HG02623 (cell line): ENCODE data around the gene PPP1R36.
"Not testable (repeated sequence)": the region's sequence is repeated elsewhere in the genome, so short reads cannot be mapped to it uniquely, and the experiment has no call there.

Experiments
- ATAC-seq: cut with Tn5 transposase; IDR thresholded peaks from one replicate; pipeline ENCODE4 v1.9.1; 2021; ENCODE audit warnings: moderate library complexity; ENCODE audit not compliant: unreplicated experiment

PPP1R36 gene

DNA sequence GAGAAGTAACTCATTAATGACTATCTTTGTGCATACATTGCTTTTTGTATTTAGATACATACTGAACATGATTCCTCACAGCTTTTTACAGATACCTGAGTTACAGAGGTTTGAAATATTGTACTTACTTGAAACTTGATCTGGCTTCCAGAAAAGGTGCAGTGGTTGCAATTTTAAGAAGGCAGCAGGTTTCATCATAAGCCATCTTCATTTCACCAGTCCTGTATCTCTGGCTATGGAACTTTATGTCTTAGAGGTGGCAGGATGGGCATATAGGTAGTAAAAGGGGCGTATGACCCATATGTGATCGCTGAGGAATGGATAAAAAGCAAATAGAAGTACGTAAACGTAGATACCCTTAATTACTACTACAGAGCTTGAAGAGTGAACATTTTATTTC, 31.5 kb upstream of the PPP1R36 start:
- no peak for ATAC-seq

DNA sequence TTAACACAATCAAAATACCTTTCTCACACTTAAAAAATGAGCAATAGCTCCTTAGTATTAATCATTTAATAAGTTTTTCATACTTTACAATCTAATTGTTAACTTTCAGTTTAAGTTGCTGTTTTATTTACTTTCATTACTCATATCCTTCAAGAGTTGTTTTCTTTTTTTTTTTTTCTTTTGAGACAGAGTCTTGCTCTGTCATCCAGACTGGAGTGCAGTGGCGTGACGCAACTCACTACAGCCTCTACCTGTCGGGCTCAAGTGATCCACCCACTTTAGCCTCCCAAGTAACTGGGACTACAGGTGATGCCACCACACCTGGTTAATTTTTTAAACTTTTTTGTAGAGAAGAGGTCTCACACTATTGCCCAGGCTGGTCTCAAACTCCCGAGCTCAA, 29.1 kb upstream of the PPP1R36 start:
- no peak for ATAC-seq

DNA sequence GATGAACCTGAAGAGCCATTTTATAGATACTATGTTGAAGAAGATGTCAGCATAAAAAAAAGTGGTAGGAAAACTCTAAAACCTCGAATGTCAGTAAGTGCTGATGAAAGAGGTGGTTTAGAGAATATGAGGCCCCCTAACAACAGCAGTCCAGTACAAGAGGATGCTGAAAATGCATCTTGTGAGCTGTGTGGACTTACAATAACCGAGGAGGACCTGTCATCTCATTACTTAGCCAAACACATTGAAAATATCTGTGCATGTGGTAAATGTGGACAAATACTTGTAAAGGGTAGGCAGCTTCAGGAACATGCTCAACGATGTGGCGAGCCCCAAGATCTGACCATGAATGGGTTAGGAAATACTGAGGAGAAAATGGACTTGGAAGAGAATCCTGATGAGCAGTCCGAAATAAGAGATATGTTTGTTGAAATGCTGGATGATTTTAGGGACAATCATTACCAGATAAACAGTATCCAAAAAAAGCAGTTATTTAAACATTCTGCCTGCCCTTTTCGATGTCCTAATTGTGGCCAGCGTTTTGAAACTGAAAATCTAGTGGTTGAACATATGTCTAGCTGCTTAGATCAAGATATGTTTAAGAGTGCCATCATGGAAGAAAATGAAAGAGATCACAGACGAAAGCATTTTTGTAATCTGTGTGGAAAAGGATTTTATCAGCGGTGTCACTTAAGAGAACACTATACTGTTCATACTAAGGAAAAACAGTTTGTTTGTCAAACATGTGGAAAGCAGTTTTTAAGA, 27.0 kb upstream of the PPP1R36 start:
- no peak for ATAC-seq

DNA sequence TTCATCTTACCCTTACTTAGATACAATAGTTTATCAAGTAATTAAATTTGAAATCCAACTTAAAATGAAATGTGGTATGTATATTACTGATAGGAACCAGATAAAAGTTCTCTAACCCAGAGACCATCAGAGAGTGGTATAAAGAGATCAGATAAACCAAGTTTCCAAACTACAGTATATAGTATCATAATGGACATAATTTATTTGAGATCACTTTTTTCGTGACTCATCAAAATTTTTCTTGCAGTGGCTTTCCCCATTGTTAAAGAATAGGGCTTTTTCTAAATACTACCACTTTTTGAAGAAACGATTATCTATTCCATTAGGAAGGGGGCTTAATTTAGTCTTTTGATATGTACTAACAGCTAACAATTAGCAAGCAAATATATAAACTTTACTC, 24.4 kb upstream of the PPP1R36 start:
- ATAC-seq: no peak

DNA sequence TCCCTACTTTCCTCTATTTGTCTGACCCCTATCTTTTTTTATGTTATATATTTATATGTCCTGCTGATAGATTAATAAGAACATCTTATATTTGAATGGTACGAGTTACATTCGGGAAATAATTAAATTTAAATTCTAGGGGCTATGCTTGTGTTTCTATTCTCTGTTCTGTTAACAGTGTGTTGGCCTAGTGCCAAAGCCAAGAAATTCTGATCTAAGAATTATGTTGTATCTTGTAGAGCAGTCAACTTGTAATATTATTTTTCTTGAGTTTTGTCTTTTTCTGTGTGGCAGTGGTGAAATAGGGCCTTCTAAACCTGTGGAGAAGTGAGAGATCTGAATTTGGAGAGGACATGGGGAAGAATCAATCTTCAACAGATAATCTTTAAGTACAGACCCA, 18.2 kb upstream of the PPP1R36 start:
- ATAC-seq: no peak

DNA sequence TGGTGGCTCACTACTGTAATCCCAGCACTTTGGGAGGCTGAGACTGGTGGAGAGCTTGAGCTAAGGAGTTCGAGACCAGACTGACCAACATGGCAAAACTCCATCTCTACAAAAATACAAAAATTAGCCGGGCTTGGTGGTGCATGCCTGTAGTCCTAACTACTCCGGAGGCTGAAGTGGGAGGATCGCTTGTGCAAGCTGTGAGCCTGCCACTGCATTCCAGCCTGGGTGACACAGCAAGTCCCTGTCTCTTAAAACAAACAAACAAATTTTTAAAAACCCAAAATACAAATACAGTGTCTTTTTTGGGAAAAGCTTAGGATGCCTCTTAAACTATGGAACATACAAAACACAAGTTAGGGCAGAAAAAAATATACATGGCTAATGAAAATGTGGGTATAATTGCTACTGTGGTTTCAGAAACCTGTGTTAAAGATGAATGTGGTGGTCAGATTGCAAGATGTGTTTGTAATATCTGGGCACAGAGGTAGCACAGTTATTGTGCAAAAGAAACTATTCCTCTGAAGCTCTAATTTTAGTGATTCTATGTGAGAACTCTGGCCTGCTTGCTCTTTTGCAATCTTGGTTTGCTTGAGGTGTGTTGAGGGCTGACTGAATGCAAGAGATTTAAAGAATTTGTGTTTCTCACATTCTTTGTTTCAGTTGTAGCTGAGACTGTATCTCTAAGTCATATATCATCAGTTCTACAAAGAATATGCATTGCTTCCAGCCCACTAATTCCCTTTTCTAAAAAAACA, 13.1 kb upstream of the PPP1R36 start:
- ATAC-seq: no peak

DNA sequence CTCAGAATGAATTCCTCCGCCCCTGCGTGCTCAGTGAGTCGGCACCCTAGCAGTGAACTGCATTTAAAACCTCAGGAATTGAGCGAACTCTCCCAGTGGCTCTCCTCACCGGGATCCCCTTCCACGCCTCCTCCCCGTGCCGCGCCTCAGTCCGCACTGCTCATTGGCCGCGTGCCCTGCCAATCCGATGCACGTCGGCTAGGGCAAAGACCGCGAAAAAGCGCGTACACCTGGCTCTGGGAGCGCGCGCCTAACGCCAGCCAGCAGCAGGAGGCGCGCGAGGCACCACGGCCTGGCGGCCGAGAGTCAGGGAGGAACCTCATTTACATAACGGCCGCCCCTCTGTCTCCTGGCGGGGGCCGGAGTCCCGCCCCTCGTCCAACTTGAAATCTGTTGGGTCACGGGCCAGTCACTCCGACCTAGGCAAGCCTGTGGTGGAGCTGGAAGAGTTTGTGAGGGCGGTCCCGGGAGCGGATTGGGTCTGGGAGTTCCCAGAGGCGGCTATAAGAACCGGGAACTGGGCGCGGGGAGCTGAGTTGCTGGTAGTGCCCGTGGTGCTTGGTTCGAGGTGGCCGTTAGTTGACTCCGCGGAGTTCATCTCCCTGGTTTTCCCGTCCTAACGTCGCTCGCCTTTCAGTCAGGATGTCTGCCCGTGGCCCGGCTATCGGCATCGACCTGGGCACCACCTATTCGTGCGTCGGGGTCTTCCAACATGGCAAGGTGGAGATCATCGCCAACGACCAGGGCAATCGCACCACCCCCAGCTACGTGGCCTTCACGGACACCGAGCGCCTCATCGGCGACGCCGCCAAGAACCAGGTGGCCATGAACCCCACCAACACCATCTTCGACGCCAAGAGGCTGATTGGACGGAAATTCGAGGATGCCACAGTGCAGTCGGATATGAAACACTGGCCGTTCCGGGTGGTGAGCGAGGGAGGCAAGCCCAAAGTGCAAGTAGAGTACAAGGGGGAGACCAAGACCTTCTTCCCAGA, 9.3 kb upstream of the PPP1R36 start, which contains the start of gene HSPA2:
HSPA2 (plus strand) TSS at position 534 of the 995 bp plus-strand sequence; CDS start at position 643, 109 bp downstream.
- peak; percentile 96 for ATAC-seq

DNA sequence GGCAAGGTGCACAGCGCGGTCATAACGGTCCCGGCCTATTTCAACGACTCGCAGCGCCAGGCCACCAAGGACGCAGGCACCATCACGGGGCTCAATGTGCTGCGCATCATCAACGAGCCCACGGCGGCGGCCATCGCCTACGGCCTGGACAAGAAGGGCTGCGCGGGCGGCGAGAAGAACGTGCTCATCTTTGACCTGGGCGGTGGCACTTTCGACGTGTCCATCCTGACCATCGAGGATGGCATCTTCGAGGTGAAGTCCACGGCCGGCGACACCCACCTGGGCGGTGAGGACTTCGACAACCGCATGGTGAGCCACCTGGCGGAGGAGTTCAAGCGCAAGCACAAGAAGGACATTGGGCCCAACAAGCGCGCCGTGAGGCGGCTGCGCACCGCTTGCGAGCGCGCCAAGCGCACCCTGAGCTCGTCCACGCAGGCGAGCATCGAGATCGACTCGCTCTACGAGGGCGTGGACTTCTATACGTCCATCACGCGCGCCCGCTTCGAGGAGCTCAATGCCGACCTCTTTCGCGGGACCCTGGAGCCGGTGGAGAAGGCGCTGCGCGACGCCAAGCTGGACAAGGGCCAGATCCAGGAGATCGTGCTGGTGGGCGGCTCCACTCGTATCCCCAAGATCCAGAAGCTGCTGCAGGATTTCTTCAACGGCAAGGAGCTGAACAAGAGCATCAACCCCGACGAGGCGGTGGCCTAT, 8.3 kb upstream of the PPP1R36 start:
- no peak for ATAC-seq

DNA sequence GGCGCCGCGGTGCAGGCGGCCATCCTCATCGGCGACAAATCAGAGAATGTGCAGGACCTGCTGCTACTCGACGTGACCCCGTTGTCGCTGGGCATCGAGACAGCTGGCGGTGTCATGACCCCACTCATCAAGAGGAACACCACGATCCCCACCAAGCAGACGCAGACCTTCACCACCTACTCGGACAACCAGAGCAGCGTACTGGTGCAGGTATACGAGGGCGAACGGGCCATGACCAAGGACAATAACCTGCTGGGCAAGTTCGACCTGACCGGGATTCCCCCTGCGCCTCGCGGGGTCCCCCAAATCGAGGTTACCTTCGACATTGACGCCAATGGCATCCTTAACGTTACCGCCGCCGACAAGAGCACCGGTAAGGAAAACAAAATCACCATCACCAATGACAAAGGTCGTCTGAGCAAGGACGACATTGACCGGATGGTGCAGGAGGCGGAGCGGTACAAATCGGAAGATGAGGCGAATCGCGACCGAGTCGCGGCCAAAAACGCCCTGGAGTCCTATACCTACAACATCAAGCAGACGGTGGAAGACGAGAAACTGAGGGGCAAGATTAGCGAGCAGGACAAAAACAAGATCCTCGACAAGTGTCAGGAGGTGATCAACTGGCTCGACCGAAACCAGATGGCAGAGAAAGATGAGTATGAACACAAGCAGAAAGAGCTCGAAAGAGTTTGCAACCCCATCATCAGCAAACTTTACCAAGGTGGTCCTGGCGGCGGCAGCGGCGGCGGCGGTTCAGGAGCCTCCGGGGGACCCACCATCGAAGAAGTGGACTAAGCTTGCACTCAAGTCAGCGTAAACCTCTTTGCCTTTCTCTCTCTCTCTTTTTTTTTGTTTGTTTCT, 7.6 kb upstream of the PPP1R36 start:
- ATAC-seq: no peak

DNA sequence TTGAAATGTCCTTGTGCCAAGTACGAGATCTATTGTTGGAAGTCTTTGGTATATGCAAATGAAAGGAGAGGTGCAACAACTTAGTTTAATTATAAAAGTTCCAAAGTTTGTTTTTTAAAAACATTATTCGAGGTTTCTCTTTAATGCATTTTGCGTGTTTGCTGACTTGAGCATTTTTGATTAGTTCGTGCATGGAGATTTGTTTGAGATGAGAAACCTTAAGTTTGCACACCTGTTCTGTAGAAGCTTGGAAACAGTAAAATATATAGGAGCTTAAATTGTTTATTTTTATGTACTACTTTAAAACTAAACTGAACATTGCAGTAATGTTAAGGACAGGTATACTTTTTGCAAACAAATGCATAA, 6.9 kb upstream of the PPP1R36 start:
- no peak for ATAC-seq

DNA sequence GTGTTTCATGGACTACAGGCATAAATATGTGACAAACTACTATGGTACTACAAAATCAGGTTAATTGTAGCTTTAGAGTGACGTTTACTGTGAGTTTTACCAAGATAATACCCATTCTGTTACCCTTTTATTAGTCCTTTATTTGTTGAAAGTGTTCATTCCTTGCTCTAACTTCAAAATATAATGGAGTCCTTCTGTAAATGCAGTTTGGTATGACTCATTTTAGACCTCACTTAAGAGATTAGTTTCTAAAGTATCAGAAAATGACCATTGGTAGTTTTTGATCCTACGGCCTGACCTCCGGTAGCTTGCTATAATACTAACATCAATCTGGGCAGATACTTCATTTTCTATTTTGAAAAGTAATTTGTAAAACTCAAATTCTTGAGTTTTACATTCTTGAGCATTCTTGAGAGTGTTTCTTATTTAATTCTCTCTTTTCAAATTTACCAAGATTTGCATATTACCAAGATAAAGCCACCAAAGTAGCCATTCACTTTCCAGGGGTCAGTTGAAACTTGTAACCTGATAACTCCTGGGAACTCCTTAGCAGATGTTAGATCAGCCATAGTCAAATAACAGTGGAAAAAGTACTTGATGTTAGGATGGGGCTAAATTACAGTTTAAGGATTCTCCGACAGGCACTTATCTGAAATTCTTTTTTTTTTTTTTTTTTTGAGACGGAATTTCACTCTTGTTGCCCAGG, 5.0 kb upstream of the PPP1R36 start:
- no peak for ATAC-seq

DNA sequence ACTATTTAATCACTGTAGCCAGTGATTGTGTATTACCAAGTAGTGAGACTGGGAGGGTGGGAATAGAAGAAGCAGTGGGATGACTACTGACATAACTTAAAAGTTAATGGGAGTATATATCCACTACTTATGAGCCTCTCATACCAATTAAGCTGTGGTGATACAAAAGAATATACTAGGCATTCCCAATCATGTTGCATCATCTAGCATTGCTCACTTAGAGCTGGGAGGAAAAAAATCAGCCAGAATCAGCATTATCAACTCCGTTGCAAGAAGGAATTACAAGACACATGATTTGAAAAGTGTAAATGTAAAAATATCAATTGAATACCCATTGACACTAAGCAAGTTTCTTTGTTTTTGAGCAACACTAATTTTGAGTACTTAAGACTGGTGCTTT, 745 bp upstream of the PPP1R36 start:
- no peak for ATAC-seq

DNA sequence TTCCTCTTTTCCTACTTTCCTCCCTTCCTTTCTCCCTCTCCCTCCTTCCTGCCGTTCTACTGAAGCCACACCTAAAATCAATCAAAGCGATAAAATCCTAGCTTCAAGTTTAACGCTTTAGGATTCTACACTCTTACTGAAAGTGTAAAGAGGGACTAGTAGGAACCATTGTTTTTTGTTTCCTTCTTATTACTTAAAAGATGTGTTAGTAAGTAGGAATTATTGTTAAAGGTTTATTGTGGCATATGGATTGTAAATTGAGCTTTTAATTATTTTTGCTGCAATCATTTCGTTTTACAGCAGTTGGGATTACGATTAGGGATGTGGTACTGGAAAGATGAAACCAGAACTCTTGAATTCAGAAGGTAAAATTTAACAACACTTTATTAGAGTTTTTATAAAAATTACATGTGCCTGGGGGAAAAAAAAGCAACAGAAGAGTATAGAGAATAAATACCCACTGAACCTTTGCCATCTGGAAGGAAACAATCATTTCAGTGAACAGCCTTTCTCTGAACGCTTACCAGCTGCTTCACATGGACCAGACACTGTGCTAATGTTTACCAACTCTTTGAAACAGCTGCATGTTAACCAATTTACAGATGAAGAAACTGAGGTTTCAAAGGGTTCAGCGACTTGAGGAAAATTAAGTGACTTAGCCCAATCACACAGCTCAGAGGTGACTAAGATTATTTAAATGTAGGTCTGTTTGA, 1.0 kb downstream of the PPP1R36 start:
- ATAC-seq: no peak

DNA sequence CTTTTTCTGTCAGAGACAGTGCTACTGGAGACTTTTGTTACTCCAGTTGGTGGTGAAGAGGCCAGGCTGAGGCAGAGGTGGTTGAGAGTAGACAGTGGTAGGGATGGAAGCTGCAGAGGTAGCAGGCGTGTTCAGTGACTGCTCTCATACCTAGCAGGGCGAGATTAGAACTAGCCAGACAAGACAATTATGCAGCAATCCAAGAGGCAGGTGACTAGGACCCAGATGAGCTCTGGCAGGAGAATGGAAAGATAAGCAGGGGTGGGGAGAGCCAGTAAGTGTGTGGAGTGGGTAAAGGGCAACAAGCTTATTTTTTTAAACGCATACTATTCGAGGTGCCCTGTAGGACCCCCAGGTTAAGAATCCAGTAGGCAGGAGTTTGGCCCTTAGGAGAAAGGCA, 4.8 kb downstream of the PPP1R36 start:
- ATAC-seq: no peak

DNA sequence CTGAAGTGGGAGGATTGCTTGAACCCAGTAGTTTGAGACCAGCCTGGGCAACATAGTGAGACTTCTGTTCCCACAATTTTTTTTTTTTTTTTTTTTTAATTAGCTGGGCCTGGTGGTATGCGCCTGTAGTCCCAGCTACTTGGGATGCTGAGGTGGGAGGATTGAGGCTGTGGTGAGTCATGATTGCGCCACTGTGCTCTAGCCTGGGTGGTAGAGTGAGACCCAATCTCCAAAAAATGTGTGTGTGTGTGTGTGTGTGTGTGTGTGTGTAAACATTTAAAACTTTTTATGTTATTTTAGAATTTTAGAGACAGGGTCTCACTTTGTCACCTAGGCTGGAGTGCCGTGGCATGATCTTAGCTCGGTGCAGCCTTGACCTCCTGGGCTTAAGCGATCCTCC, 6.8 kb downstream of the PPP1R36 start:
- no peak for ATAC-seq

DNA sequence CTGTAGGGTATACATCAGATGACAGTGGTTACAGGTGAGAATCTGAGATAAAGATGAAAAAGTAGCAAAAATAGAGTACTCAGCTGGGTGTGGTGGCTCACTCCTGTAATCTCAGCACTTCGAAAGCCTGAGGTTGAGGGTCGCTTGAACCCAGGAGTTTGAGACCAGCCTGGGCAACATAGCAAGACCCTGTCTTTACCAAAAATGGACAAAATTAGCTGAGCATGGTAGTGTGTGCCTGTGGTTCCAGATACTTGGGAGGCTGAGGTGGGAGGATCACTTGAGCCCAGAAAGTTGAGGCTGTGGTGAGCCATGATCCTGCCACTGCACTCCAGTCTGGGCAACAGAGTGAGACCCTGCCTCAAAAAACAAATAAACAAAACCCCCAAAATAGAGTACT, 8.5 kb downstream of the PPP1R36 start:
- ATAC-seq: not testable (repeated sequence)

DNA sequence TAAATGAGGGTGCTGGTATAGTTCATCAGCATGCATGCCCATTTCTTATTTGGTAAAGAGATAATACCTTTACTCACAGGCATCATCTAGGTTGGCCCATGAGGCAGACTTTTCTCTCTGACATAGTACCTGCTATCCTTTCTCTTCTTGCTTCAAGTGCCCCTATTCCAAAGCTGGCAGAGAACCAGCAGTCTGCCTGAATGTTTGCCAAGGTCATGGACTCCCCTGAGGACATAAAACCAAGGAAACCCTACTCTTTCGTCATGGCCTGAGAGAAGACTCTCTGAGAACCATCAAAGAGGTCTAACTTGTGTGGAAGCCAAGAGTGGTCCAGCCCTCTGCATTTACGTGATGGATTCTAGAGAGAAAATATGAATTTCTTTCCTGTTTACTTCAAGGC, 11.9 kb downstream of the PPP1R36 start:
- ATAC-seq: no peak

DNA sequence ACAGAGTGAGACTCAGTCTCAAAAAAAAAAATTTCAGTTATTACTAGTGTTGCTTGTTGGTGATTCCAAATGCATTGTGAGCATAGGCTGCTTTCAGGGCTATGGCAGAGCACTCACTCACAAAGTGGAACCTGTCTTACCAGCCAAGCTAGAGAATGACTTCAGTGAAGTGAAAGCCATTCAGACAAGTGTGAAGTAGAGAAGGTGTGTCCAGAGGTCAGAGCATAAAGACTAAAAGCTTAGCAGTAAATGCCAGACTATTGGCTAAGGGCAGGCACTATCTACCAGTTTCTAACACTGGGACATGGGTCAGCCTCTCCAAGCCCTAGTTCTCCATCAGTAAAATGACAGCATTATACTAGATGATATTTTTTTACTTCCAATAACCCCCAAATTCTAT, 12.7 kb downstream of the PPP1R36 start:
- no peak for ATAC-seq
